ENCODE measurements around the gene HOMER1. TPM values are rescaled to one million over a fixed set of nuclear protein-coding genes. Genes with fewer than 3 reads are reported as not detected.

Gene HOMER1
- total and polyA plus RNA-seq, 2 of the 4 experiments (the other 2 are of a cell fraction), result 1.9 to 6.8 TPM

DNA sequence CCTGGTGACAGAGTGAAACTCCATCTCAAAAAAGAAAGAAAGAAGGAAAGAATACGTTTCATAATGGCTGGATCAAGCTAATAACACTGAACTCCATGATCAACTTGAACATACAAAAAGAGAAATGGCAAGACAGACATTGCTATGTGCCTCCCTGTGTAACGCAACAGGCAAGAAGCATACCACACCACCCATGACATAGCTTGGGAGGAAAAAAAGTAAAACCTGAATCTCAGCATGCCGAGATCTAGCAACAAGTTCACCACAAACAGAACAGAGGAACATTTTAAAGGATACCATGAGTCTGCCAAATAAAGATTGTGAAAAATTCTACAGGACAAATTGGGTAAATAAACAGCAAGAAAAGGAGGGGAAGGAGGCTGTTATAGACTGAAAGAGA, 26.7 kb downstream of the HOMER1 start:
- Histone ChIP-seq H3K9ac (ENCODE audit: low read depth, low read length) (no peak overlapping the region), H3K27ac (ENCODE audit: insufficient read depth, low read length) (no peak overlapping the region), H2AK5ac (ENCODE audit: low read depth, low read length) (no peak overlapping the region), H2BK15ac (ENCODE audit: low read depth, low read length) (no peak overlapping the region), H3K79me1 (ENCODE audit: low read depth in 1 of 2, low read length in 2 of 2) (peaks cover 8 to 18% of the 10 kb centered on the region in 2 experiments; a peak in 2 of 4 replicates), H3K4me1 (ENCODE audit: control insufficient read depth, insufficient read depth, low read length) (peaks cover 4% of the 10 kb centered on the region), H2AFZ (replicated peaks; ENCODE audit: low read length, poor library complexity) (no peak overlapping the region), H3K4ac (ENCODE audit: low read depth, low read length) (no peak overlapping the region), H3K9me3 (ENCODE audit: control insufficient read depth, insufficient read depth, low read length) (no peaks in the 10 kb centered on the region), H3K23ac (ENCODE audit: low read depth, low read length) (no peak overlapping the region), H4K91ac (ENCODE audit: insufficient read depth, low read depth, low read length) (no peak overlapping the region), H2BK5ac (ENCODE audit: low read depth, low read length, poor library complexity, severe bottlenecking) (no peak overlapping the region), H3K36me3 (ENCODE audit: control insufficient read depth, insufficient read depth, low read length) (no peaks in the 10 kb centered on the region), H3K9me1 (ENCODE audit: insufficient read depth, low read length) (peaks cover 3% of the 10 kb centered on the region), H3K4me3 (ENCODE audit: insufficient read depth, low read depth, low read length) (no peak overlapping the region), H3K14ac (replicated peaks; ENCODE audit: low read depth, low read length) (0 out of 2 replicates have a peak overlapping the region, but pooled peaks have one; percentile 62), H3K56ac (ENCODE audit: extremely low read depth, insufficient read depth, low read length) (no peak overlapping the region), H4K5ac (ENCODE audit: low read depth, low read length) (no peak overlapping the region), H3K4me2 (ENCODE audit: low read depth, low read length) (no peak overlapping the region), H3K27me3 (ENCODE audit: control insufficient read depth, insufficient read depth, low read length) (no peaks in the 10 kb centered on the region), H4K8ac (ENCODE audit: low read depth in 2 of 2, low read length in 2 of 2) (no peak overlapping the region), H2AK9ac (replicated peaks; ENCODE audit: low read depth, low read length, poor library complexity) (no peak overlapping the region), H2BK120ac (ENCODE audit: low read depth, low read length) (no peak overlapping the region), H3K18ac (ENCODE audit: low read depth, low read length) (no peak overlapping the region), H4K20me1 (ENCODE audit: insufficient read depth, low read length) (no peaks in the 10 kb centered on the region), H2BK20ac (ENCODE audit: low read depth, low read length) (no peak overlapping the region)
- ChIA-PET CTCF (no interaction called here), POLR2A (ENCODE audit: unreplicated experiment) (no interaction called here)
- no TSS peak for BruUV-seq (replicated peaks)
- dilution Hi-C loops (cut with HindIII; ENCODE audit: low sequenced_read_pairs, unreplicated experiment) (no loop called here), intact Hi-C loops (cut with micrococcal nuclease) (no loop called here), in situ Hi-C loops (cut with MboI; ENCODE audit: low sequenced_read_pairs) (no loop called here)
- WGBS, 2 experiments (ENCODE audit: extremely low coverage in 2 of 2, insufficient read length in 1 of 2), result no CpG with 5 or more reads among the region's 3 CpGs
- DNase-seq, result no peak
- ATAC-seq (ENCODE audit: low read depth), result no peak
- no peak for TF ChIP-seq MXI1 (IDR thresholded peaks at IDR 0.05; ENCODE audit: borderline replicate concordance, low read depth, low read length)
- TF ChIP-seq POLR2A (IDR thresholded peaks at IDR 0.05; ENCODE audit: low read depth, low read length), result no peak
- no peak for TF ChIP-seq CEBPB (IDR thresholded peaks at IDR 0.05; ENCODE audit: low read depth, low read length)
- TF ChIP-seq, protein P1, sequence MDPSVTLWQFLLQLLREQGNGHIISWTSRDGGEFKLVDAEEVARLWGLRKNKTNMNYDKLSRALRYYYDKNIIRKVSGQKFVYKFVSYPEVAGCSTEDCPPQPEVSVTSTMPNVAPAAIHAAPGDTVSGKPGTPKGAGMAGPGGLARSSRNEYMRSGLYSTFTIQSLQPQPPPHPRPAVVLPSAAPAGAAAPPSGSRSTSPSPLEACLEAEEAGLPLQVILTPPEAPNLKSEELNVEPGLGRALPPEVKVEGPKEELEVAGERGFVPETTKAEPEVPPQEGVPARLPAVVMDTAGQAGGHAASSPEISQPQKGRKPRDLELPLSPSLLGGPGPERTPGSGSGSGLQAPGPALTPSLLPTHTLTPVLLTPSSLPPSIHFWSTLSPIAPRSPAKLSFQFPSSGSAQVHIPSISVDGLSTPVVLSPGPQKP (IDR thresholded peaks at IDR 0.05; ENCODE audit: borderline replicate concordance, low read depth, low read length), result no peak
- TF ChIP-seq BHLHE40 (IDR thresholded peaks at IDR 0.05; ENCODE audit: low read depth, low read length), result no peak
- no peak for TF ChIP-seq RAD21 (IDR thresholded peaks at IDR 0.05; ENCODE audit: low read length)
- TF ChIP-seq, protein P2, sequence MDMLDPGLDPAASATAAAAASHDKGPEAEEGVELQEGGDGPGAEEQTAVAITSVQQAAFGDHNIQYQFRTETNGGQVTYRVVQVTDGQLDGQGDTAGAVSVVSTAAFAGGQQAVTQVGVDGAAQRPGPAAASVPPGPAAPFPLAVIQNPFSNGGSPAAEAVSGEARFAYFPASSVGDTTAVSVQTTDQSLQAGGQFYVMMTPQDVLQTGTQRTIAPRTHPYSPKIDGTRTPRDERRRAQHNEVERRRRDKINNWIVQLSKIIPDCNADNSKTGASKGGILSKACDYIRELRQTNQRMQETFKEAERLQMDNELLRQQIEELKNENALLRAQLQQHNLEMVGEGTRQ (IDR thresholded peaks at IDR 0.05; ENCODE audit: low read depth, low read length), result no peak
- no peak for TF ChIP-seq RFX5 (IDR thresholded peaks at IDR 0.05; ENCODE audit: low read depth, low read length)
- TF ChIP-seq FOS (IDR thresholded peaks at IDR 0.05; ENCODE audit: low read depth, low read length), result no peak
- TF ChIP-seq NFE2L2 (IDR thresholded peaks at IDR 0.05; ENCODE audit: low read depth, low read length), result no peak
- TF ChIP-seq MAZ (IDR thresholded peaks at IDR 0.05; ENCODE audit: borderline replicate concordance, low read depth, low read length), result no peak
- no peak for TF ChIP-seq CHD1 (IDR thresholded peaks at IDR 0.05; ENCODE audit: low read depth, low read length)
- TF ChIP-seq SMC3 (IDR thresholded peaks at IDR 0.05; ENCODE audit: low read depth, low read length), result no peak
- TF ChIP-seq RCOR1 (IDR thresholded peaks at IDR 0.05; ENCODE audit: insufficient replicate concordance, low read length), result no peak
- TF ChIP-seq, protein P3, sequence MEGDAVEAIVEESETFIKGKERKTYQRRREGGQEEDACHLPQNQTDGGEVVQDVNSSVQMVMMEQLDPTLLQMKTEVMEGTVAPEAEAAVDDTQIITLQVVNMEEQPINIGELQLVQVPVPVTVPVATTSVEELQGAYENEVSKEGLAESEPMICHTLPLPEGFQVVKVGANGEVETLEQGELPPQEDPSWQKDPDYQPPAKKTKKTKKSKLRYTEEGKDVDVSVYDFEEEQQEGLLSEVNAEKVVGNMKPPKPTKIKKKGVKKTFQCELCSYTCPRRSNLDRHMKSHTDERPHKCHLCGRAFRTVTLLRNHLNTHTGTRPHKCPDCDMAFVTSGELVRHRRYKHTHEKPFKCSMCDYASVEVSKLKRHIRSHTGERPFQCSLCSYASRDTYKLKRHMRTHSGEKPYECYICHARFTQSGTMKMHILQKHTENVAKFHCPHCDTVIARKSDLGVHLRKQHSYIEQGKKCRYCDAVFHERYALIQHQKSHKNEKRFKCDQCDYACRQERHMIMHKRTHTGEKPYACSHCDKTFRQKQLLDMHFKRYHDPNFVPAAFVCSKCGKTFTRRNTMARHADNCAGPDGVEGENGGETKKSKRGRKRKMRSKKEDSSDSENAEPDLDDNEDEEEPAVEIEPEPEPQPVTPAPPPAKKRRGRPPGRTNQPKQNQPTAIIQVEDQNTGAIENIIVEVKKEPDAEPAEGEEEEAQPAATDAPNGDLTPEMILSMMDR (conservative IDR thresholded peaks at IDR 0.05; ENCODE audit: low read depth, low read length), result no peak
